ENCODE data around the gene IRGC.
"Not testable (repeated sequence)": the region's sequence is repeated elsewhere in the genome, so short reads cannot be mapped to it uniquely, and the experiment has no call there.

The IRGC gene

GRCh38 chr19:43755256-43755801, 39.5 kb downstream of the IRGC start:
- DNase-seq = peak; percentile 91

- DNase-seq = peak; percentile 15
Observed at GRCh38 chr19:43759515-43759914, 43.6 kb downstream of the IRGC start.

GRCh38 chr19:43760941-43761340, 45.1 kb downstream of the IRGC start:
- no peak for DNase-seq

- DNase-seq = no peak
Observed at GRCh38 chr19:43762814-43763213, 46.9 kb downstream of the IRGC start.

GRCh38 chr19:43763473-43763939, 47.6 kb downstream of the IRGC start:
- DNase-seq = no peak

- DNase-seq = not testable (repeated sequence)
Observed at GRCh38 chr19:43764684-43765083, 48.8 kb downstream of the IRGC start.

GRCh38 chr19:43765109-43765876, 49.4 kb downstream of the IRGC start:
- no peak for DNase-seq

GRCh38 chr19:43766755-43767043, 50.8 kb downstream of the IRGC start:
- no peak for DNase-seq

GRCh38 chr19:43767316-43767715, 51.4 kb downstream of the IRGC start:
- DNase-seq = no peak

- no peak for DNase-seq
Observed at GRCh38 chr19:43767818-43768217, 51.9 kb downstream of the IRGC start.

GRCh38 chr19:43768273-43769050, 52.6 kb downstream of the IRGC start:
- no peak for DNase-seq

- DNase-seq = no peak
Observed at GRCh38 chr19:43769256-43769655, 53.4 kb downstream of the IRGC start.

Data from NCI-H69 (cell line).